Trophoblast cell (in vitro differentiated cells and primary cell): Measurements from ENCODE around the gene C6orf136.

Experiments
- DNase-seq, 2 donors: peaks; one replicate each; pipeline ENCODE4 v3.0.0-alpha.2; 2016
- H2AFZ ChIP-seq: 2 replicates; pipeline ENCODE4 v1.6.1; 2013; ENCODE audit warnings: low read length, moderate library complexity, mild to moderate bottlenecking; ENCODE audit not compliant: insufficient read depth, poor library complexity
- H2AK5ac ChIP-seq: 2 replicates; pipeline ENCODE4 v1.6.1; 2013; ENCODE audit warnings: mild to moderate bottlenecking, low read length
- H2BK120ac ChIP-seq: 2 replicates; pipeline ENCODE4 v1.6.1; 2013; ENCODE audit warnings: low read length, mild to moderate bottlenecking, moderate library complexity; ENCODE audit not compliant: insufficient read depth, poor library complexity
- H2BK12ac ChIP-seq: 2 replicates; pipeline ENCODE4 v1.6.1; 2013; ENCODE audit warnings: mild to moderate bottlenecking, low read length, moderate library complexity
- H2BK5ac ChIP-seq: 2 replicates; pipeline ENCODE4 v1.6.1; 2013; ENCODE audit warnings: low read length, low read depth, moderate library complexity, mild to moderate bottlenecking; ENCODE audit not compliant: poor library complexity
- H3K14ac ChIP-seq: 2 replicates; pipeline ENCODE4 v1.6.1; 2013; ENCODE audit warnings: mild to moderate bottlenecking, low read length
- H3K18ac ChIP-seq: 2 replicates; pipeline ENCODE4 v1.6.1; 2013; ENCODE audit warnings: mild to moderate bottlenecking, low read length
- H3K23ac ChIP-seq: 2 replicates; pipeline ENCODE4 v1.6.1; 2013; ENCODE audit warnings: low read length
- H3K27ac ChIP-seq: 2 replicates; pipeline ENCODE4 v1.5.1; 2013; ENCODE audit warnings: low read depth, mild to moderate bottlenecking, inconsistent platforms, low read length, moderate library complexity
- H3K27me3 ChIP-seq: 2 replicates; pipeline ENCODE4 v1.6.1; 2013; ENCODE audit warnings: inconsistent platforms, mild to moderate bottlenecking, low read length, moderate library complexity; ENCODE audit not compliant: insufficient read depth
- H3K36me3 ChIP-seq, 2 experiments: 1 replicate in 1 of 2; 2 replicates in 1 of 2; pipeline ENCODE4 v1.6.1; 2013; ENCODE audit warnings: low read length in 2 of 2, mild to moderate bottlenecking in 2 of 2, moderate library complexity in 1 of 2; ENCODE audit not compliant: insufficient read depth in 2 of 2, control insufficient read depth in 1 of 2
- H3K4ac ChIP-seq: 2 replicates; pipeline ENCODE4 v1.6.1; 2013; ENCODE audit warnings: low read depth, mild to moderate bottlenecking, low read length, moderate library complexity
- H3K4me1 ChIP-seq, 2 experiments: 1 replicate in 1 of 2; 2 replicates in 1 of 2; pipeline ENCODE4 v1.6.1; 2013; ENCODE audit warnings: low read length in 2 of 2, mild to moderate bottlenecking in 2 of 2, moderate library complexity in 1 of 2; ENCODE audit not compliant: insufficient read depth in 2 of 2, control insufficient read depth in 1 of 2
- H3K4me2 ChIP-seq: 2 replicates; pipeline ENCODE4 v1.6.1; 2013; ENCODE audit warnings: inconsistent platforms, mild to moderate bottlenecking, low read length, moderate library complexity
- H3K4me3 ChIP-seq: 2 replicates; pipeline ENCODE4 v1.5.1; 2013; ENCODE audit warnings: mild to moderate bottlenecking, low read depth, low read length, inconsistent platforms
- H3K79me1 ChIP-seq: one replicate; pipeline ENCODE4 v1.6.1; 2013; ENCODE audit warnings: low read length
- H3K79me2 ChIP-seq: 2 replicates; pipeline ENCODE4 v1.6.1; 2013; ENCODE audit warnings: low read length, mild to moderate bottlenecking; ENCODE audit not compliant: control insufficient read depth, insufficient read depth, poor library complexity
- H3K9ac ChIP-seq: 2 replicates; pipeline ENCODE4 v1.6.1; 2013; ENCODE audit warnings: mild to moderate bottlenecking, low read length
- H3K9me3 ChIP-seq: 2 replicates; pipeline ENCODE4 v1.6.1; 2013; ENCODE audit warnings: low read depth, mild to moderate bottlenecking, control low read depth, inconsistent platforms, low read length; ENCODE audit not compliant: insufficient read depth
- H4K12ac ChIP-seq: 2 replicates; pipeline ENCODE4 v1.6.1; 2013; ENCODE audit warnings: low read depth, mild to moderate bottlenecking, low read length, moderate library complexity
- H4K8ac ChIP-seq: 2 replicates; pipeline ENCODE4 v1.6.1; 2013; ENCODE audit warnings: low read depth, mild to moderate bottlenecking, low read length, moderate library complexity
- H4K91ac ChIP-seq: one replicate; pipeline ENCODE4 v1.6.1; 2013; ENCODE audit warnings: low read depth, mild to moderate bottlenecking, low read length, moderate library complexity
- WGBS: extraction: QIAGEN DNeasy Blood & Tissue Kit; methylation state at CpG from one replicate; pipeline ENCODE4 v1.1.7; 2013; ENCODE audit warnings: missing lambda C conversion rate; ENCODE audit not compliant: insufficient read length, insufficient coverage; ENCODE audit errors: extremely low coverage; 5-methylcytosine and 5-hydroxymethylcytosine counted together

Gene C6orf136

GRCh38 chr6:30612213-30612612 lies 34.7 kb upstream of the C6orf136 start:
- no peak overlapping the region for H3K4me2 ChIP-seq
- H3K14ac ChIP-seq = no peak overlapping the region
- H2BK12ac ChIP-seq = no peak overlapping the region
- H4K91ac ChIP-seq = no peak overlapping the region
- no peak overlapping the region for H4K8ac ChIP-seq
- H4K12ac ChIP-seq = no peak overlapping the region
- H3K4me1 ChIP-seq = peaks cover 0 to 3% of the 10 kb centered on the region in 2 experiments
- H3K79me2 ChIP-seq = peaks cover 12% of the 10 kb centered on the region
- H3K4ac ChIP-seq = no peak overlapping the region
- no peak overlapping the region for H3K27ac ChIP-seq
- H3K9ac ChIP-seq = no peak overlapping the region
- no peak overlapping the region for H3K4me3 ChIP-seq
- no peaks in the 10 kb centered on the region for H3K27me3 ChIP-seq
- no peak overlapping the region for H3K23ac ChIP-seq
- no peak overlapping the region for H2BK5ac ChIP-seq
- peaks cover 18 to 39% of the 10 kb centered on the region in 2 experiments for H3K36me3 ChIP-seq
- peaks cover 12% of the 10 kb centered on the region for H3K79me1 ChIP-seq
- H2BK120ac ChIP-seq = no peak overlapping the region
- no peaks in the 10 kb centered on the region for H3K9me3 ChIP-seq
- no CpG with 5 or more reads among the region's 1 CpG for WGBS
- H2AK5ac ChIP-seq = no peak overlapping the region
- no peak overlapping the region for H3K18ac ChIP-seq
- DNase-seq = no peak
- H2AFZ ChIP-seq = no peak overlapping the region

GRCh38 chr6:30612687-30613248 lies 34.2 kb upstream of the C6orf136 start:
- no CpG with 5 or more reads among the region's 6 CpGs for WGBS
- H3K79me2 ChIP-seq = peaks cover 12% of the 10 kb centered on the region
- DNase-seq = no peak
- H3K4me3 ChIP-seq = no peak overlapping the region
- H4K12ac ChIP-seq = no peak overlapping the region
- no peak overlapping the region for H2BK12ac ChIP-seq
- no peaks in the 10 kb centered on the region for H3K9me3 ChIP-seq
- peaks cover 0 to 3% of the 10 kb centered on the region in 2 experiments for H3K4me1 ChIP-seq
- no peak overlapping the region for H2AK5ac ChIP-seq
- peaks cover 18 to 37% of the 10 kb centered on the region in 2 experiments for H3K36me3 ChIP-seq
- H3K4me2 ChIP-seq = no peak overlapping the region
- H4K91ac ChIP-seq = no peak overlapping the region
- no peak overlapping the region for H3K14ac ChIP-seq
- H3K18ac ChIP-seq = no peak overlapping the region
- H2BK120ac ChIP-seq = no peak overlapping the region
- H3K27me3 ChIP-seq = no peaks in the 10 kb centered on the region
- no peak overlapping the region for H2AFZ ChIP-seq
- H3K23ac ChIP-seq = no peak overlapping the region
- H3K4ac ChIP-seq = no peak overlapping the region
- H3K79me1 ChIP-seq = peaks cover 14% of the 10 kb centered on the region
- H3K9ac ChIP-seq = no peak overlapping the region
- no peak overlapping the region for H2BK5ac ChIP-seq
- H4K8ac ChIP-seq = no peak overlapping the region
- no peak overlapping the region for H3K27ac ChIP-seq

GRCh38 chr6:30613251-30614043 lies 33.5 kb upstream of the C6orf136 start:
- no peak for DNase-seq
- Histone ChIP-seq H3K9ac (no peak overlapping the region), H3K79me2 (peaks cover 13% of the 10 kb centered on the region), H2BK120ac (no peak overlapping the region), H3K4me2 (no peak overlapping the region), H3K4me1 (peaks cover 1 to 5% of the 10 kb centered on the region in 2 experiments), H2AK5ac (no peak overlapping the region), H3K36me3 (peaks cover 12 to 31% of the 10 kb centered on the region in 2 experiments), H4K12ac (no peak overlapping the region), H3K4me3 (no peak overlapping the region), H3K18ac (no peak overlapping the region), H3K23ac (no peak overlapping the region), H3K4ac (no peak overlapping the region), H2BK12ac (no peak overlapping the region), H4K91ac (no peak overlapping the region), H2AFZ (no peak overlapping the region), H3K79me1 (peaks cover 16% of the 10 kb centered on the region), H3K27ac (no peak overlapping the region), H3K9me3 (no peaks in the 10 kb centered on the region), H3K27me3 (no peaks in the 10 kb centered on the region), H3K14ac (no peak overlapping the region), H2BK5ac (no peak overlapping the region), H4K8ac (no peak overlapping the region)

- Histone ChIP-seq H4K8ac (no peak overlapping the region), H3K4ac (no peak overlapping the region), H3K4me2 (peak overlapping the region; percentile 46), H3K14ac (no peak overlapping the region), H4K91ac (no peak overlapping the region), H3K36me3 (peaks cover 7 to 23% of the 10 kb centered on the region in 2 experiments), H2BK5ac (no peak overlapping the region), H3K79me2 (peaks cover 15% of the 10 kb centered on the region), H3K79me1 (peaks cover 16% of the 10 kb centered on the region), H4K12ac (no peak overlapping the region), H3K4me1 (peaks cover 3 to 6% of the 10 kb centered on the region in 2 experiments), H3K9ac (peak overlapping the region; percentile 77), H3K23ac (no peak overlapping the region), H3K27me3 (no peaks in the 10 kb centered on the region), H2BK120ac (no peak overlapping the region), H2AK5ac (no peak overlapping the region), H2AFZ (no peak overlapping the region), H3K27ac (peak overlapping the region; percentile 38), H3K9me3 (no peaks in the 10 kb centered on the region), H2BK12ac (no peak overlapping the region), H3K4me3 (no peak overlapping the region), H3K18ac (no peak overlapping the region)
- no peak for DNase-seq
- WGBS = no CpG with 5 or more reads among the region's 8 CpGs
These were observed 32.7 kb upstream of the C6orf136 start for GRCh38 chr6:30614044-30614842.
